Esophagus squamous epithelium (tissue), 4 donors: ENCODE data around the gene ALX4.

Source experiments
- POLR2A ChIP-seq, 4 donors: fragments of 450-650 bp; IDR thresholded peaks; one replicate each; pipeline ENCODE4 v1.6.1; 2017; ENCODE audit warnings: antibody characterized with exemption in 4 of 4, mild to moderate bottlenecking in 4 of 4, moderate library complexity in 3 of 4
- TF ChIP-seq, protein P1 (sequence below), 6 experiments: fragments of 450-650 bp in 4 of 6; fragments of 200-600 bp in 2 of 6; sonication (generic) in 2 of 6; IDR thresholded peaks; one replicate each; pipeline ENCODE4 v1.5.1; 2016 to 2019; ENCODE audit warnings: antibody characterized with exemption in 6 of 6, mild to moderate bottlenecking in 4 of 6, moderate library complexity in 4 of 6

DNA sequence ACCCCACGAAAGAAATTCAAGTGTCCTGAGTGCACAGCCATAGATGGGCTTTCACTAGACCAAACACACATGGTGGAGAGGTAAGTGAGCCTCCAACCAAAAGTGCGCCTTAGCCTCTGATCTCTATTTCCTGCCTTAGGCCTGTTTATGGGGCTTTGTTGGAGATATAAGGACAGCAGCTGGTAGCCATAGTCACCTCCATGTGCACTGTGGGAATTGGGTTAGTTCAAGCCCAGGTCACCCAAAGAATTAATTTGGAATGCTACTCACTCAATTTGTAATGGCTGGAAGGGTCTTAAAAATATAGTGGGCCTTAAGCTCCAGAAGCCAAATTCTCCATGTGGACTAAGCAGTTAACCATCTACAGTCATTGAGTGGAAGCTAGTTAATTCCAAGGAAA lies 73.6 kb downstream of the ALX4 start:
- TF ChIP-seq, protein P1, sequence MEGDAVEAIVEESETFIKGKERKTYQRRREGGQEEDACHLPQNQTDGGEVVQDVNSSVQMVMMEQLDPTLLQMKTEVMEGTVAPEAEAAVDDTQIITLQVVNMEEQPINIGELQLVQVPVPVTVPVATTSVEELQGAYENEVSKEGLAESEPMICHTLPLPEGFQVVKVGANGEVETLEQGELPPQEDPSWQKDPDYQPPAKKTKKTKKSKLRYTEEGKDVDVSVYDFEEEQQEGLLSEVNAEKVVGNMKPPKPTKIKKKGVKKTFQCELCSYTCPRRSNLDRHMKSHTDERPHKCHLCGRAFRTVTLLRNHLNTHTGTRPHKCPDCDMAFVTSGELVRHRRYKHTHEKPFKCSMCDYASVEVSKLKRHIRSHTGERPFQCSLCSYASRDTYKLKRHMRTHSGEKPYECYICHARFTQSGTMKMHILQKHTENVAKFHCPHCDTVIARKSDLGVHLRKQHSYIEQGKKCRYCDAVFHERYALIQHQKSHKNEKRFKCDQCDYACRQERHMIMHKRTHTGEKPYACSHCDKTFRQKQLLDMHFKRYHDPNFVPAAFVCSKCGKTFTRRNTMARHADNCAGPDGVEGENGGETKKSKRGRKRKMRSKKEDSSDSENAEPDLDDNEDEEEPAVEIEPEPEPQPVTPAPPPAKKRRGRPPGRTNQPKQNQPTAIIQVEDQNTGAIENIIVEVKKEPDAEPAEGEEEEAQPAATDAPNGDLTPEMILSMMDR (IDR thresholded peaks at IDR 0.05), result no peak
- no peak for TF ChIP-seq POLR2A (IDR thresholded peaks at IDR 0.05)
